GM12891 (cell line): ENCODE measurements around the gene ZNF592.

ENCODE experiments used
- DNase-seq: peaks from one replicate; pipeline ENCODE4 v3.0.0; 2011; ENCODE audit warnings: low spot score; ENCODE audit not compliant: insufficient read length
- FAIRE-seq: peaks from 2 replicates; lab custom pipeline; 2011; peaks lifted over from hg19 to GRCh38; lab: Jason Lieb, UNC
- PAX5 ChIP-seq: IDR thresholded peaks from 2 replicates; pipeline ENCODE4 v1.6.1; 2011; ENCODE audit warnings: low read length, moderate library complexity, mild to moderate bottlenecking; ENCODE audit not compliant: insufficient read depth, severe bottlenecking
- POLR2A ChIP-seq: IDR thresholded peaks from 2 replicates; pipeline ENCODE4 v1.6.1; 2011; ENCODE audit warnings: low read depth, low read length, control low read depth
- POLR2AphosphoS5 ChIP-seq: IDR thresholded peaks from 2 replicates; pipeline ENCODE4 v1.6.1; 2011; ENCODE audit warnings: low read depth, low read length, control low read depth
- POU2F2 ChIP-seq: IDR thresholded peaks from 2 replicates; pipeline ENCODE4 v1.6.1; 2011; ENCODE audit warnings: low read depth, mild to moderate bottlenecking, control low read depth, low read length, moderate library complexity
- SPI1 ChIP-seq: IDR thresholded peaks from 2 replicates; pipeline ENCODE4 v1.6.1; 2011; ENCODE audit warnings: low read depth, low read length, control low read depth
- TAF1 ChIP-seq: IDR thresholded peaks from 2 replicates; pipeline ENCODE4 v1.6.1; 2011; ENCODE audit warnings: low read depth, low read length, control low read depth

Gene ZNF592

DNA sequence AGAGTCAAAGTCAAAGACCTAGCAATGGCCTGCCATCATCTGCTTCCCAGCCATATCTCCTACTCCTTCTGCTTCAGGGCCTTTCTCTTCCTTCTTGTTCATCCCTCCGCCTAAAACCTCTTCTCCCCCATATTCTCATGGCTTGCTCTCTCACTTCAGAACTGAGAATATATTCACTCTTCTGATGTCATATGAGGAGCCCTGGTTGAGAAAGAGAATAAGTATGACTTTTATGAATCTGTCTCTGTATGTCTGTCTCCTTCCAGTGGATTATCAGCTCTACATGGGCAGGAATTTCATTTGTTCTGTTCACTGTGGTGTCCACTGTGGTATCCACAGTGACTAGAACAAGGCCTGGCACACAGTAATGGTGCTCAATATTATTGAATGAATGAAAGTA, 11.8 kb downstream of the ZNF592 start:
- FAIRE-seq, result no peak
- TF ChIP-seq TAF1 (no peak), PAX5 (no peak), POLR2AphosphoS5 (no peak), POLR2A (no peak), POU2F2 (no peak), SPI1 (no peak)
- no peak for DNase-seq

- FAIRE-seq (no peak), DNase-seq (no peak)
- TF ChIP-seq SPI1, result no peak
- no peak for TF ChIP-seq POLR2A
- no peak for TF ChIP-seq TAF1
- TF ChIP-seq POLR2AphosphoS5, result no peak
- no peak for TF ChIP-seq PAX5
- no peak for TF ChIP-seq POU2F2
These were observed 13.3 kb downstream of the ZNF592 start for GRCh38 chr15:84761607-84762131.

DNA sequence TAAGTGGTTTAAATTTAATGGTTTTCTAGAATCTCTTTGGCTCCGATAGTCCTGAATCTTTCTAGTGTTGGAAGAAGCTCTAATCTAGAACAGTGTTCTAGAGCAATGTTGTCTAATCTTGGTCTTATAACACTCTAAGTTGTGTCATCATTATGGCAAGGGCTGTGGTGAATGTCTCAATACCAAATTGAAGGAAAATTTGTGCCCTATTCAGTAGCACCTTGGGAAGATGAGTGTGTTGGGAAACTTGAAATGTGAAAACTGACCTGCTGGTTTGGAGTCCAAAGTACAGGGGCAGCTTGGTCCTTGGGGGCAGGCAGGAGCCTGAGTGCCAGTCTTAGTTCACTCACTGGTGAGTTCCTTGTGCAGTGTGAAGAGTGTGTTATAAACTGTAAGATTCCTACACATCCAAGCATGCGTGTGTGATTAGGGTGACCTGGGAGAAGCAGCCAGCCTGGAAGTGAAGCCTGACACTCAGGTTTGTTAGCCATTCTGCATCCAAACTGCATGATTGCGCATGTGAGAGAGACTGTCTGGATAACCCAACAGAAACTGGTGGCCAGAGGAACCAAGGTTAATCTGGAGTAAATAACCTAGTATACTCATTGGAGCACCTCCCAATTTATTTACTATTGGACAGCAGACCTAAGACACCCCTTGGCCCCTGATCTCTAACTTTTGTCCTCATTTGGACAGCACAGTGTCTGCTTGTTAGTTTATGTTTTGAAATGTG, 14.6 kb downstream of the ZNF592 start:
- FAIRE-seq, result no peak
- TF ChIP-seq TAF1, result no peak
- no peak for TF ChIP-seq SPI1
- TF ChIP-seq POLR2AphosphoS5, result no peak
- TF ChIP-seq PAX5, result no peak
- TF ChIP-seq POLR2A, result no peak
- no peak for TF ChIP-seq POU2F2

GRCh38 chr15:84764585-84764984, 16.2 kb downstream of the ZNF592 start:
- FAIRE-seq (no peak), DNase-seq (no peak)
- TF ChIP-seq POU2F2, result no peak
- no peak for TF ChIP-seq PAX5
- no peak for TF ChIP-seq SPI1
- TF ChIP-seq POLR2AphosphoS5, result no peak
- TF ChIP-seq POLR2A, result no peak

More for the DNA sequence above, 14.6 kb downstream of the ZNF592 start:
- DNase-seq, result no peak

DNA sequence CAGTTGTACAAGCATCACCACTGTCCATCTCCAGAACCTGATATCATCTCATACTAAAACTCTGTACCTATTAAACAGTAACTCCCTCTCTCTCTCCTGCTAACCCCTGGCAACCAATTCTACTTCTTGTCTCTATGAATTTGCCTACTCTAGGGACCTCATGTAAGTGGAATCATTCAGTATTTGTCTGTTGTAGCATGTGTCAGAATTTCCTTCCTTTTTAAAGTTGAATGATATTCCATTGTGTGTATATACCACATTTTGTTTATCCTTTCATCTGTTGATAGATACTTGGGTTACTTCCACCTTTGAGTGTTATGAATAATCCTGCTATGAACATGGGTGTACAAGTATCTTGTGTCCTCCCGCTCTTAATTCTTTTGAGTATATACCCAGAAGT, 16.6 kb downstream of the ZNF592 start:
- DNase-seq (no peak), FAIRE-seq (no peak)
- TF ChIP-seq PAX5 (no peak), POLR2A (no peak), SPI1 (no peak)

GRCh38 chr15:84765675-84766074, 17.3 kb downstream of the ZNF592 start:
- no peak for TF ChIP-seq TAF1
- no peak for TF ChIP-seq POLR2AphosphoS5
- TF ChIP-seq SPI1, result no peak
- TF ChIP-seq POU2F2, result no peak
- TF ChIP-seq POLR2A, result no peak
- TF ChIP-seq PAX5, result no peak
- DNase-seq (no peak), FAIRE-seq (no peak)

DNA sequence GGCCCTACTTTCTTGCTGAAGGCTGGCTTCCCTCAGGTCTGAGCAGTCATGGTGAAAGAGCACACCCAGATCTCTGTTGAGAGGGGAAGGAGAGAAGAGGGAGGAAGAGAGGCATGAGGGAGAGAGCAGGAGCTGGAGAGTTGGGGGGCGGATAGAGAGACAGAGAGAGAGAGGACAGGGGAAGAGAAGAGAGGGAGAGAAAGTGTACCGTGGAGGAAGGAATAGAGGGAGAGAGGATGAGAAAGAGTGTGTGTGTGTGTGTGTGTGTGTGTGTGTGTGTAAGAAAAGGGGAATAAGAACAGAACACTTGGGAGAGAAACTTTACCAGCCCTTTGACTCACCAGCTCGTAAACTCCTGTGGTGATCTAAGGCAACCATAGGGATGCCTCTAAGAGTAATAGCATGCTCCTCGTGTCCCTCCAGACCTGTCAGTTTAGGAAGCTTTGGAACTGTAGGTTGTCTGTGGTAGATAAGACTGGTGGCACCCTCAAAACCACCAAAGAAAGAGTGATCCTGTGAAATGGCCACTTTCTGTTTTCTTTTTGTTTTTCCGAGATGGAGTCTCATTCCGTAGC, 18.2 kb downstream of the ZNF592 start:
- FAIRE-seq (no peak), DNase-seq (no peak)
- TF ChIP-seq POLR2AphosphoS5, result no peak

GRCh38 chr15:84772031-84772430, 23.6 kb downstream of the ZNF592 start:
- FAIRE-seq (no peak), DNase-seq (no peak)
- TF ChIP-seq POLR2AphosphoS5, result no peak
- TF ChIP-seq TAF1, result no peak
- TF ChIP-seq PAX5, result no peak
- TF ChIP-seq POU2F2, result no peak
- TF ChIP-seq POLR2A, result no peak
- TF ChIP-seq SPI1, result no peak

- FAIRE-seq, result no peak
- TF ChIP-seq PAX5, result no peak
- no peak for TF ChIP-seq POLR2AphosphoS5
- no peak for TF ChIP-seq TAF1
- TF ChIP-seq POLR2A, result no peak
- no peak for TF ChIP-seq POU2F2
- TF ChIP-seq SPI1, result no peak
These were observed 24.1 kb downstream of the ZNF592 start for GRCh38 chr15:84772467-84772866.

GRCh38 chr15:84773716-84774115, 25.3 kb downstream of the ZNF592 start:
- TF ChIP-seq TAF1, result no peak
- no peak for TF ChIP-seq POLR2A
- no peak for TF ChIP-seq PAX5
- no peak for TF ChIP-seq POLR2AphosphoS5
- TF ChIP-seq SPI1, result no peak
- TF ChIP-seq POU2F2, result no peak
- FAIRE-seq, result no peak
- DNase-seq, result no peak

More at GRCh38 chr15:84772467-84772866, 24.1 kb downstream of the ZNF592 start:
- DNase-seq, result no peak
